HCEC 1CT (cell line): ENCODE data around the gene ARL8A.
"Not testable (repeated sequence)": the region's sequence is repeated elsewhere in the genome, so short reads cannot be mapped to it uniquely, and the experiment has no call there.

ENCODE experiments used
- DNase-seq: peaks from one replicate; pipeline ENCODE4 v3.0.0-alpha.2; 2017

The ARL8A gene

DNA sequence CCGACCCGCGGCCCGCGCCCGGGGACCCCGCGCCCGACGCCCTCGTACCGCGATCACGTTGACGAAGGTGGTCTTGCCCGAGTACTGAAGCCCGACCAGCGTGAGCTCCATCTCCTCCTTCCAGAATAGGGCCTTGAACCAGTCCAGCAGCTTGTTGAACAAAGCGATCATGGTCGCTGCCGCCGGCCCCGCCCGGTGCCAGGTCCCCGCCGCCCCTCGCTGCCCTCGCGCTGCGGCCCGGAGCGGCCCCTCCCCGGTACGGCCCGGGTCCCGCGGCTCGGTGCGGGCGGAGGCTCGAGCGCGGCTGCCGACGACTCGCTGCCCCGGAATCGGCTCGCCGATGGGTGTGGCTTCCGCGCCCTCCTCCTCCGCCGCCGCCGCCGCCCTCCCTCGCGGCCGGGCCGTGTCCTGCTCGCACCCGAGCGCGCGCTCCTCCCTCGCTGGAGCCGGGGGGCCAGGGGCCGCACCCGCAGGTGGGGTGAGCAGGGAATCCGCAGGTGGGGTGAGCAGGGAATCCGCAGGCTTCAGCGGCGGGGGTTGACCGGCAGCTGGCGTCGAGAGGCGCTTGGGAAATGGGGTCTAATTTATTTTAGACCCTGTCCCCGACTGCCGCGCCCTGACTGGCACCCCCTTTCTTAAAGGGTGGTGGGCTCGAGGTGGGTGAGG lies at the start of gene ARL8A:
Gene ARL8A (minus strand): TSS at position 336 of the 666 bp plus-strand sequence. CDS start 165 bp downstream, at position 171.
- DNase-seq = peak; percentile 37

DNA sequence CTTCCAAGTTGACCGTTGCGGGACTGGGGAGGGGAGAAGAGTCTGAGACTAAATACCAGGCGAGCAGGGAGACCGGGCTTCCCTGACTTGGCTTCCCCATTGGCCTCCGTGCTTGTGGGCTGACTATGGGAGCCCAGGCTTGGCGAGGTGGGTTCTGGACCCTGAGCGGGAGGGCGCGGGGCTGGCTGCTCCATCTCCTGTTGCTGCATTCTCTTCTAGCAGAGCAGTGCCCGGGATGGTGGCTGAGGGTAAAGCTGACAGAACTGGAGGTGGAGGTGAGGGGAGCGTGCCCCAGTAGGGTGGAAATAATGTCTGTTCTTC lies 49.8 kb upstream of the ARL8A start:
- no peak for DNase-seq

DNA sequence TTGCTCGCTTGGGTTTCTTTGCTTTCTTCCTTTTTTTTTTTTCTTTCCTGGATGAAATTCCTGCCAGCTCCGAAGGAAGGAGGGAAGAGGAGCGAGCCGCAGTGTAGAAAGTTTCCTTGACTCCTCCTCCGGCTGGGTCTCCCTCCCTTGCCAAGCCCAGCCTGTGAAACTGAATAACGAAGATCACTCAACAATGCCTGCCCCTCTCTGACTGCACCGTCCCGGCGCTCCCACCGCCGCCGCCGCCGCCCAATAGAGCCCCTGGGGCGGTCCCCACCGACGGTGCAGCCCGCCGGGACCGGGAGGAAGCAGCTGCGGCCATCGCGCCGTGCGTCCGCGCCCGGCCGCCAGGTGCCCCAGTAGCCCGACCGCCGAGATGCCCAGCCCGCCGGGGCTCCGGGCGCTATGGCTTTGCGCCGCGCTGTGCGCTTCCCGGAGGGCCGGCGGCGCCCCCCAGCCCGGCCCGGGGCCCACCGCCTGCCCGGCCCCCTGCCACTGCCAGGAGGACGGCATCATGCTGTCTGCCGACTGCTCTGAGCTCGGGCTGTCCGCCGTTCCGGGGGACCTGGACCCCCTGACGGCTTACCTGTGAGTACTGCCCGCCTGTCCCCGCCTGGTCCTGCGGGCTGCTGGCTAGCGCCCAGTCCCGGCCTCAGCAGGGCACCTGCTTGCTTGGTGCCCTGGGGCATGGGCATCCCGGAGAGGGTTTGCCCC lies 49.2 kb upstream of the ARL8A start, which contains the start of gene LGR6:
Gene LGR6 (plus strand): TSS at position 186 of the 714 bp plus-strand sequence. CDS start 191 bp downstream, at position 377.
- no peak for DNase-seq

DNA sequence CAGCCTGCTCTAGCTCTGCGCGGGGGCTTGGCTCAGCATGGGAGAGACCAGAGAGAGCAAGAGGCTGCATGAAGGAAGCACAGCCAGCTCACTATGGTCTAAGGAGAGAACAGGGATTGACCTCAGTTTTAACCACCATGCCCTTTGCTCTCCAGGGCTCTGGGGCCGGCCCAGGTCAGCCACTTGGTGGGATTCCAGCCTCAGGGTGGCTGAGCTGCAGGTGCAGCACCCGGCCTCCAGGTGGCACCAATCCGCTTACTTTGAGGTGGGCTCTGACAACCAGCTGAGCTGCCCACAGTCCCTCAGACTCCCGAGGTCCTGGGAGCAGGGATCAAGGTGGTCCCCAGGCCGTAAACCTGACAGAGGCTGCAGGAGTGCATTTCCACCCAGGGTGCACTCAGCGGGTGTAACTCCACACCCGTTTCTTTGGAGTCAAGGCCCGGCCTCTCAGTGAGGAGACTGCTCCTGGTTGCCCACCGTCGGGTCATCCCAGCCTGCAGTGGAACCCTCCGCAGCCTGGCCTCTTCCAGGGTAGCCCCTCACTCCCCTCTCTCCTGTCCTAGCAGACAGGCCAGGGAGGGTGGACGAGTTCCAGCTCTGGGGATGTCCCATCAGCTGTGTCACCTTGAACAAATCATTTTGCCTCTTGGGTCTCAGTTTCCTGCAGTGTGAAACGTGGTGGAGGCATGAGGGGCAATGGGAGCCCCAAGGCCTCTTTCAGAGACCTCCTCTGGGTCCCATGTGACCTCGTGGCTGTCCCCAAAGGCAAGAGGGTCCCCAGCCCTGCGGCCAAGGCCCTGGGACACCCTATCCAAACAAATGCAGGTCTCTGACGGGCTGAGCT lies 48.5 kb upstream of the ARL8A start:
- DNase-seq = no peak

DNA sequence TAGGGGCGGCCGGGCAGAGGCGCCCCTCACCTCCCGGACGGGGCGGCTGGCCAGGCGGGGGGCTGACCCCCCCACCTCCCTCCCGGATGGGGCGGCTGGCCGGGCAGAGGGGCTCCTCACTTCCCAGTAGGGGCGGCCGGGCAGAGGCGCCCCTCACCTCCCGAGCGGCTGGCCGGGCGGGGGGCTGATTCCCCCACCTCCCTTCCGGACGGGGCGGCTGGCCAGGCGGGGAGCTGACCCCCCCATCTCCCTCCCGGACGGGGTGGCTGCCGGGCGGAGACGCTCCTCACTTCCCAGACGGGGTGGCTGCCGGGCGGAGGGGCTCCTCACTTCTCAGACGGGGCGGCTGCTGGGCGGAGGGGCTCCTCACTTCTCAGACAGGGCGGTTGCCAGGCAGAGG lies 46.9 kb upstream of the ARL8A start:
- DNase-seq = not testable (repeated sequence)

DNA sequence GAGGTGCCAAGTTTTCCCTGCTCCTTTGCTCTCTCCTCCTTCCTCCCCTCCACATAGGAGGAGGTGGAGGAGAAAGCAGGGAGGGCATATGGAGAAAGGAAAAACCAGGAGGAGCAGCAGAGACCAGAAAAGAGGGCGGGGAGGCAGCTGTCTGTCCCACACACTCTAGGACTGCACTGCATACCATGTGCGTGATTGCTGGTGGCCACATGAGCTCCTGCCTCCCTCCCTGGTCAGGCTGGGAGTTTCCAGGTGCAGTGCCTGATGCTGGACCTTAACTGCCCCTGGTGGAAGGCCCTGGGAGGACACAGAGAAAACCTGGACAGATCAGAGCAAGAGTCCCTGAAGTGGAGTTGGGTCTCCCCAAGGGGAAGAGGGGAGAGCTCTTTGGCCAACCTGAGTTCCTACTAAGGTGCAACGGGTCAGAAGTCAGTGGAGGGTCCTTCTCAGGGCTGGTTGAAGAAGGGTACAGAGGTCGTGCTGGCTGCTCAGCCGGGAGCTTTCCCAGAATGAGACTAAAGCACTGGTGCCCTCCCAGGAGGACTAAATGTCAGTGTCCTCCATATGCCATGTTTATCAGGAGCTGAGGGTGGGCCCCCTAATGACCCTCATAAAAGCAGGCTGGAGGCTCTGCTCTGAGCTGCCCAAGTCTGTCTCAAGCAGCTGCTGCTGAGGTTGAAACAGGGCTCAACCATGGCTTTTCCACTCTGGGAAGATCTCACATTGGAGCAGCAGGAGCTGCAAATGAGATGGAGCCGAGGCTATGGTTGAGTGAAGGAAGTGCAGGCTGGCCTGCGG lies 45.6 kb upstream of the ARL8A start:
- no peak for DNase-seq

DNA sequence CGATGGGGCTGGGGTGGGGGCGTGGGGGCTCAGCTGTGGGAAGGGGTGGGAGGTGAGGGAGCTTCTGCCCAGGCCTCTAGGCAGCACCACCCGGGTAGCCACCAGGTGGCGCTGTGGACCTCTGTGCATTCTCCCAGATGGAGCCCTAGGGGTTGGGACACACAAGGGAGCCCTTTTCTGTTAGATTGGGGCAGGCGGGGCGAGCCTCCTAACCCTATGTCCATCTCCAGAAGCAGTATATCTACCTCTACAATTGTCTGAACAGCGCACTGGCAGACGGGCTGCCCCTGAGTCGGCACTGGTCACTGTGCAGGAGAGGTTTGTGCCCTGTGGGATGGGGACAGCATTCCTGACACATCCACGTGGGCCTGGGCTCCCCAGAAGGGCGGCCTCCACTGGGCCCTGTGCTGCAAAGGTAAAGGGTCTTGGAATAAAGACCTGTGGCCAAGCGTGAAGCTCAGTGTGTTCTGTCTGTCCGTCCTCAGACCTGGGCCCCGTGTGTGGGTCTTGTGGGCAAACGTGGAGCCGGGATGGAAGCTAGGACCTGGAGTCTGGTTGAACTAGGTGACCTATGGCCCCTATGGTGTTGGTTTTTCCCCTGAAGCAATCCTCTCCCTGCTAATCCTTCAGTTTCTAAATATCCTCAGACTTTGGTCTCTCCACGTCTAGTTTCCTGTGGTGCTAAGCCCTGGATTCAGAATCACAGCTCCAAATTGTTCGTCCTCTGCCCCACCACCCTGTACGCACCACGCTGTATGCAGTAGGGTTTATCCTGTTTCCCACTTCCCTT lies 44.7 kb upstream of the ARL8A start:
- DNase-seq = peak; percentile 26

DNA sequence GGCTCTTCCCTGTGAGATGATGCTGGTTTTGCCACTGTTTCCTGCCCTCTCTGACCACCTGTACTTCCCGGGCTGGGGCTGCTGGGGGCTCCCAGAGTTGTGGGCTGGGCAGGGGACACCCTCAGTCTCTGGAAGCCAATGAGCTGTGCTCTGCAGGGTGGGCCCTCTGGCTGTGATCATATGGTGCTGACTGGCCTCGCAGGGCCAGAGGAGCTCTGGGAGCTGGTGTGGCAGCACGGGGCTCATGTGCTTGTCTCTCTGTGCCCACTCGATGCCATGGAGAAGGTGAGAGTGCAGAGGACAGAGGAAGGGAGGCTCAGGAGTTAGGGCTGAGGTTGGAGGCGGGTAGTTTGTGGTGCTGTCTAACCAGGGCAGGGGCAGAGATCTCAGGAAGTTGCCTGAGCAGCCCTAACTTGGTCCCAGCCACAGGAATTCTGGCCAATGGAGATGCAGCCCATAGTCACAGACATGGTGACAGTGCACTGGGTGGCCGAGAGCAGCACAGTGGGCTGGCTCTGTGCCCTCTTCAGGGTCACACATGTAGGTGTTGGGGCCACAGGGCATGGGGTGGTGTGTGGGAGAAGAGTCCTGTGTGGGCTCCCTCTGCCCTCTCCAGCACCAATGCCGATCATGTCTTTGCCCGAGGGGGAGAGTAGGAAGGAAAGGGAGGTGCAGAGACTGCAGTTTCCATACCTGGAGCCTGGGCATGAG lies 43.3 kb upstream of the ARL8A start:
- DNase-seq = no peak

DNA sequence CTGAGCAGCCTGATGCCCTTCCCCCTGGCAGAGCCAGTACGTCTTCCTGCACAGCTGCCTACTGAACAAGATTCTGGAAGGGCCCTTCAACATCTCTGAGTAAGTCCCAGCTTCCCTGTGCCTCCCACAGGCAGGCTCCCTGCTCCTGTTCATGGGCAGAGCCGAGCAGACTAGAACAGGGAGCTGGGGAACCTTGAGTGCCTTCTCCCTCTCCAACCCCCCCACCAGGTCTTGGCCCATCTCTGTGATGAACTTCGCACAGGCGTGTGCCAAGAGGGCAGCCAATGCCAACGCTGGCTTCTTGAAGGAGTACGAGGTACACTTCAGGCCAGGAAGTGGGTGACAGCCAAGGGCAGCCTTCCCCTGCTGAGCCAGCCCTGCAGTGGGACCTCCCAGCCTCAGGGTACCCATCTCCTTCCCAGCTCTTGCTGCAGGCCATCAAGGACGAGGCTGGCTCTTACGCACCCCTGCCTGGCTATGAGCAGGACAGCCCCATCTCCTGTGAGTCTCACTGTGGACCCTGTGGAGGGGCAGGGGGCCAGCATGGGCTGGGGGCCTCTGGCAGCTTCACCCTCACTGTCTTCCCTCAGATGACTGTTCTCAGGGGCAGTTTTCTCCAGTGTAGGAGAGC lies 42.6 kb upstream of the ARL8A start:
- no peak for DNase-seq

DNA sequence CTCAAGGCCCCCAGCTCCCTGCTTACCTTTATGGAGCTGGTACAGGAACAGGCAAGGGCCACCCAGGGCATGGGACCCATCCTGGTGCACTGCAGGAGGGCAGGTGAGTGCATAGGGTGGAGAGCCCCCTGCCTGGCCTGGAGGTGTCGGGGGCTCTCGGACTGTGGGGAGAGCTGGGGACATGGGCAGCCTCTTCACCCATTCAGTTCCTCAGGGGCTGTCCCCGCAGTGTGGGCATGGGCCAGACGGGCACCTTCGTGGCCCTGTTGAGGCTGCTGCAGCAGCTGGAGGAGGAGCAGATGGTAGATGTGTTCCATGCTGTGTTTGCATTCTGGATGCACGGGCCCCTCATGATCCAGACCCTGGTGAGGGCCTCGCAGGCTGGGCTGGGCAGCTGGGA lies 41.8 kb upstream of the ARL8A start:
- DNase-seq = no peak

DNA sequence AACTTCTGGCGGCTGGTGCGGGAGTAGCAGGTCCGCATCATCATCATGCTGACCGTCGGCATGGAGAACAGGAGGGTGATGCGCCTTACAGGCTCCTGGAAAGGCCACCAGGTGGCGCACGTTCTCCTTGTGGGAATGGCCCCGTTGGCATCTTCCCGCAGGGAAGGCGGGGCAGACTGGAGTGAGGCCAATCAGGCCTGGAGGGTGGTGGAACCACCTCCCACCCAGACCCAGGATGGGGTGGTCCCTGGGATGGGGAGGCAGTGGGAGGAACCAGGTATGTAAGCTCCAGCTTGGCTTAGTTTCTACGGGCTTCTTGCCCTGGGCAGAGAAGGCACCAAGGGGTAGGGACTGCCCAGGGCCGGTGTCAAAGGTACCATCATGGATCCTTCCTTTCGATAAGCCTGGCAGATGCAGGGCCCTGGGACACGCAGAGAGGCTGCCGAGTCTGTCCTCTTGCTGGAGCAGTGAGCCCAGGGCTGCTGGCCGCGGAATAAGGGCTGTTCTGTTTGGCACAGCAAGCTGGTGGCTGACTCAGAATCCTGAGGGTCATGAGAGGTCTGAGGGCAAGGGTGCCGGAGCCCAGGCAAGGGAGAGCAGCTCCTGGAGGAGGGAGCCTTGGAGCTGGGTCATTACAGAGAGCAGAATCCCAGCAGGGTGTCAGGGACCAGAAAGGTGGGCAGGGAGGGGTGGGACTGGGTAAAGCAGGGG lies 40.4 kb upstream of the ARL8A start:
- peak; percentile 77 for DNase-seq

DNA sequence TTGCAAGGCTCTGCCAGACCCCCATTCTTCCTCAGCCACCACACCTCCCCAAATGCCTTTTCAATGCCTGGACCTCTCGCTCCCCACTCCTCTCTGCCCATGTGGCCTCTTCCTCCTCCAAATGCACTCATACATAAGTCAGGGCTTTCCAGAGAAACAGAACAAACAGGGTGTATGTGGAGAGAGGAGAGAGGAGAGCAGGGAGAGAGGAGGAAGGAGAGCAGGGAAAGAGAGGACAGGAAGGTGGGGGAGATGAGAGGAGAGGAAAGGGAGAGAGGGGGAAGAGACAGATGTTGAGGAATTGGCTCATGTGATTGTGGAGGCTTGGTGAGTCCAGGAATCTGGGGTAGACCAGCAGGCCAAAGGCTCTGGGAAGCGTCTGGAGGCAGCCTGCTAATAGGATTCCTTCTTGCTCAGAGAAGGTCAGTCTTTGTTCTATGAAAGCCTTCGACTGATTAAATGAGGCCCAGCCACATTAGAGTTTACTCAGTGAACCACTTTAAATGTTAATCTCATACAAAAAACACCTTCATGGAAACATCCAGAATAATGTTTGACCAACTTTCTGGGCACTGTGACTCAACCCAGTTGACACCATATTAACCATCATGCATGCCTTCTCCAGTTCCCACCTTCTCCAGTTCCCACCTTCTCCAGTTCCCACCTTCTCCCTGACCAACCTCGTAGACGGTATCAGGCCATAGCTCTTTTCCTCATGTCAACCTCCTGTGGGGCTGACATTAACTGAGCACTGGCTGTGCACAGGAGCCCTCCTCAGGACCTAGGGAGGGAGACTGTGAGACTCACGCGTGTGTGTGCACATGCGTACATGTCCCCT lies 37.7 kb upstream of the ARL8A start:
- DNase-seq = no peak

DNA sequence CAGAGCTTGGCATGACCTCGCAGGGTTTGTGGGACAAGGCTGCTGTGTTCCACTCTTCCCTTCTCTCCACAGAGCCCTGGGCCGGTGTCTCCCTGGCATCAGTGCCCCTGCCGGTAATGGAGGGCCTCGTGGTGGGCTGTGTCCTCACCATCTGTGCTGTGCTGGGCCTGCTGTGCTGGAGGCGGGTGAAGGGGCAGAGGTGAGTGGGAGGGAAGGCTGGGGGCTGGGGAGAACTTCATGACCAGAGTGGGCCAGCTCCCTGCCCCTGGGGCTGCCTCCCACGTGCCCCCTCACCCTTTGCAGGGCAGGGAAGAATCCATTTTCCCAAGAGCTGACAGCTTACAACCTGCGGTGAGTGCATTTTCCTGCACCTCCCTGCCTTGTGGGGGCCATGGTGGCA lies 37.0 kb upstream of the ARL8A start:
- DNase-seq = no peak

DNA sequence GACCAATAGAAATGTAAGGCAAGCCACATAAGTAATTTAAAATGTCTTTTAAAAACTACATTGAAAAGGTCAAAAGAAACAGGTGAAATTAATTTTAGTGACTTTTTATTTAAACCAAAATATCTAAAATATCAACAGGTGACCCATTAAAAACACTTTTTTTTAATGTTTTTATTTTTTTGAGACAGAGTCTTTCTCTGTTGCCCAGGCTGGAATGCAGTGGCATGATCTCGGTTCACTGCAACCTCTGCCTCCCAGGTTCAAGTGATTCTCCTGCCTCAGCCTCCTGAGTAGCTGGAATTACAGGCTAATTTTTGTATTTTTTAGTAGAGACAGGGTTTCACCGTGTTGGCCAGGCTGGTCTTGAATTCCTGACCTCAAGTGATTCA lies 36.2 kb upstream of the ARL8A start:
- DNase-seq = not testable (repeated sequence)

DNA sequence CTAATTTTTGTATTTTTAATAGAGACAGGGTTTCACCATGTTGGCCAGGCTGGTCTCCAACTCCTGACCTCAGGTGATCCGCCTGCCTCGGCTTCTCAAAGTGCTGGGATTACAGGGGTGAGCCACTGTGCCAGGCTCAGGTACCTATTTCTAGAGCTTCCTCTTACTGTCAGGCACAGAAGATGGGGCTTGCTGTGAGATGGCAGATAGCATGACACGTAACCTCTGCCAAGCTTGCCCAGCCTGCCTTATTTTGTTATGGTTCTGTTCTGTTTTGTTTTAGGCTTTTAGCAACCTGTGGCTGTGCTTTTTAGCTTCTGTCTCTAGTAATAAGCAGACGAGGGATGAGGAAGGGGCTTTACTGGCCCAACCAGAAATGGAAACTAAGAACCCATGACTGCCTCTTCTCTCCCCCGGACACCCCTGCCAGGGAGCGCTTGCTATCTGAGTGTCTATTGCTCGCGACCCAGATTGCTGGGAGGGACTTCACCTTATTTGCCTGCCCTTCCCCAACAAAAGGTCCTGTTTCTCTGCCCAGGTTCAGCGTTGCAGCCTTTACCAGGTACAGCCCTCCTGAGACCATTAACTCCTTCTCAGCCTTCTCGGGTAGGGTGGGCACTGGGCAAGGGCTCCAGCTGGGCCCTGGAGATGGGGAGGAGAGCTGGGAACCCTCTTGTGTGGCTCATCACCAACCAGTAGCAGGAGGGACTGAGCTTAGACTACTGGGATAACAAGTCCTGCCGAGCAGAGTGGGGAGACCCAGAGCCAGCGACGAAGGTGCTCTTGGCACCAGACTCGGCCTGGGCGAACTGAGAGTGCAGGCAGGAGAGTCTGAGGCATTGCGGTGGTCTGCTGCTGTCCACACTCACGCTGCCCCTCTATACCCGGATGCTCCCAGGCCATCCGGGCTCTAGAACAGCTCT lies 35.6 kb upstream of the ARL8A start:
- DNase-seq = no peak

DNA sequence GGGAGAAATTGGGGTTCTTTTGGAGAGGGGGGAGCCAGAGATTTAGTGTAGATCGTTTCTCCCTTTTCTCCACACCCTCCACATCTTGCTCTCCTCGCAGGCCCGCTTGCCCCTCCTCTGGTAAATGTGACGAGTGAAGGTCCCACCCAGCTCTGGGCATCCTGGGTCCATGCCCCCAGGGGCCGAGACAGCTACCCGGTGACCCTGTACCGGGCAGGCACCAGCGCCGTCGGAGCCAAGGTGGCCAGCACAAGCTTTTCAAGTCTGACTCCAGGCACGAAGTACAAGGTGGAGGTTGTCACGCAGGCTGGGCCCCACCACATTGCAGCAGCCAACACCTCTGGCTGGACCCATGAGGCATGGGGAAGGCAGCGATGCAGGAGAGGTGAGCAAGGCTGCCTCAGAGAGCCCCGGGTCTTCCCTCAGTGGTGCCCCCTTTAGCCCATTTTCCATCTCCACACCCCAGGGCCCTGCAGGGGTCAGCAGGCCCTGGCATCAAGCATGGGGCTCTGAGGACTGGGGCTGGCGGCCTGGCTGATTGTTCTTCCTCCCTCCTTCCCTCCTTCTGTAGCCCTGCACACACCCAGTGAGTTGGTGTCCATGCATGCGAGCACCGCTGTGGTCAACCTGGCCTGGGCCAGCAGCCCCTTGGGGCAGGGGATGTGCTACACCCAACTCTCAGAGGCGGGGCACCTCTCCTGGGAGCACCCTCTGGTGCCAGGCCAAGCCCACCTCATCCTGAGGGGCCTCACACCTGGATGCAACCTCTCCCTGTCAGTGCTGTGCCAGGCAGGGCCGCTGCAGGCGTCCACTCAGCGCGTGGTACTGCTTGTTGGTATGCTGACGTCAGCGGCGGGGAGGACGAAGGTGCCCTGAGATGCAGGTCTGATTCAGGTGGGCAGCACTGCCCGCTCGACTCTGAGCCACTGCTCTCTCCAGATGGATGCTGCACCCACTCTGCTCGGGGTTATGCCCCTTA lies 32.7 kb upstream of the ARL8A start:
- no peak for DNase-seq

DNA sequence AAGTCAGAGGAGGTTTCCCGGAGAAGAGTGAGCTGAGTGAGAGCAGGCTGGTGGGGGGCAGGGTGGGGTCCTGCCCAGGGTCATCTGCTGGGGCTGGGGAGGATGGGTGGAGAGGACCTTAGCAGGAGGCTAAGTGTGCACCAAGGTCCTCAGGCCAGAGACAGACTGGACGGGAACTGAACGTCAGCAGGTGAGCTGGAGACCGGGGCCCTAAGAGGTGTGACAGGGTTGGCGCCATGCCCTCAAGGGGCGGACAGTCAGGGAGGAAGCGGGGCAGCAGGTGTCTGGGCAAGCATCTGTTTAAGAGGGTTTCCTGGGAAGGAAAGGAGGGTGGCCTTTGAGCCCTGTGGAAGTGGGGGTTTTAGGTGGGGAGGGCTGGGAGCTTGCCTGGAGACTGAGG lies 29.5 kb upstream of the ARL8A start:
- no peak for DNase-seq
